SIG-M5 (cell line): ENCODE measurements around the gene MTMR12.

Experiments used
- DNase-seq: peaks from one replicate; lab custom pipeline; 2025; lab: John Stamatoyannopoulos, UW

MTMR12 gene

DNA sequence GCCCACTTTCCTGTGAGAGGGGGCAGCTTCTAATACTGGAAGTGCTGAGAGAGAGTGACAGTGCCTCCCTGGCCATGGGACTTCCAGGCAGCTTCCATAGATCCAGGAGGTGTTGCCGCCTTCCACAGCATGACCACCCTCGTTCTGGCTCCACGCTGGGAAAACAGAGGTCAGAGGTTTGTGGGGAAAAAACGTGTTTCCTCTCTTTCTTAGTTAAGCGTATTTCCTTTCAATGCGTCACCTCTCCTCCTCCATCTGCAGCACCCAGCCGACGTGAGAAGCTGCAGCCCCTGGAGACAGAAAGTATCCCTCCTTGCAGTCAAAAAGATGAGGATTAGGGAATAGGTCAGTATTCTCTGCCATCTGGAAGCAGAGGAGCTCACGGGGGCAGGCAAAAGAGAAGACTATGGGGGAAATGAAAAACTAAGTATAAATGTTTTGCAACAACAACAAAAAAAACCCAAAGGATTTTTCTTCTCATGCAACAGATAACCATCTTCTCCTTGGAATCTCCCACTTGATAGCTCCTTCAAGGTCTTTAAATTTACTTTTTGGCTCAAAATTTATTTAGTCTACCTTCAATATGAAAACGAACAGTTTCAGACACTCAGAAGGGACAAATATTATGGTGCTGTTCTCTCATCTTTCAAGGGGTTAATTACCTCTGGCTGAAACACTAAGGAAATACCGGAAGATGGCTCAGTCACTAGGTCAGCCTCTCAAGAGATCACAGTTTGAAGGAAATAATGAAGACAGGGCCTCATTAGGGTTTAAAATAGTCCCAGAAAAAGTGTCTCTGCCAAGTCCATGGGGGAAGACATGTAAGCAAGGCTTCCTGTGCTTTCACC lies 38.0 kb downstream of the MTMR12 start:
- DNase-seq: no peak

DNA sequence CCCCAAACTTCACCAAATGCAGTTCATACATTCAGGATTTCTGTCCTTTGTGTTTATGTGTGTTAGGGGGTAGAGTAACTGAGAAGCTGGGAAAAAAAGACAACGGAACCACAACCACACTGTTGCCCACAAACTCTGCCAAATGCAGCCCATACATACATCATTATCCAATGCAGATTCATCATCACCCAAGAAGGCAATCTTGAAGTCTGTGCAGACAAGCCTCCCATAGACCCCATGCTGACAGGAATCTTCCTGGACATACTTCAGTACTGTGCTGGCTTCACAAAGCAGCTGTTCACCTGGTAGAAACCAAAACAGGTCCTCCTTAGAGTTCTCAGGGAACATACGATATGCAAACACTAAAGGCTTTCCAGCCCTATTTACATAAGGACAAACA lies 38.9 kb downstream of the MTMR12 start:
- DNase-seq: no peak

DNA sequence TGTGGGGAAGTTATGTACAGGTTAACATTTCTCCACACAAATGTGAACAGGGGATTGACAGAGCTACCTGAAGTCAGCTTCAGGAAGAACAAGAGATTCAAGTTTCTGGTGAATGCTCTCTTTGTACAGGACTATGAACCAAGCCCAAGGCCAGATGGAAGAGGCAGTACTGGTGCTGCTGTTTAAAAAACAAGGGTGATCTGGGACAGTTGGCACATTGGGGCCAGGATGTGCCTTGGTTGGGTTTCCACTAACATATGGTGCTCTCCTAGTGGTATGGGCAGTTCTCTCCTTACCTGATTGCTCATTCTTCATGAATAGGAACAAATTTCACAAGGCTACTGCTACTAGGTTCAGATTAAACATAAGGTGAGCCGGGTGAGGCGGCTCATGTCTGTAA lies 40.0 kb downstream of the MTMR12 start:
- no peak for DNase-seq

DNA sequence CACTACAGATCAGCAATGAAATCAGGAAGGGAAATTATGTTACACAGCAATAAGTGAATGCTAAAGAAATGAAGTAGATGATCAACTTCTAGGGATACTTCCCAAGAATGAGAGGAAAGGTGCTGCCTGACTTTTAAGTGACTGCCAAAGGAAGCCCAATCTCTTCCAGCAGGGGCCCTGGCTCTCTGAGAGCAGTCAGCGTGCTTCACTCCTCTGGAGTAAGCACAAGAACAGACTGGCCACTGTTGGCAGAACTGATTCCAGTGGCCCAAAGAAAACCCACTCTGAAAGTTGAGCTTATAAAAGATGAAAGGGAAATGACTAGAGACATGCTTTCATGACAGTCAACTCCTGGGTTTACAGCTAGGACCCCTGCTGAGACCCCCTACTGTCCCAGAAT lies 41.8 kb downstream of the MTMR12 start:
- DNase-seq: no peak

DNA sequence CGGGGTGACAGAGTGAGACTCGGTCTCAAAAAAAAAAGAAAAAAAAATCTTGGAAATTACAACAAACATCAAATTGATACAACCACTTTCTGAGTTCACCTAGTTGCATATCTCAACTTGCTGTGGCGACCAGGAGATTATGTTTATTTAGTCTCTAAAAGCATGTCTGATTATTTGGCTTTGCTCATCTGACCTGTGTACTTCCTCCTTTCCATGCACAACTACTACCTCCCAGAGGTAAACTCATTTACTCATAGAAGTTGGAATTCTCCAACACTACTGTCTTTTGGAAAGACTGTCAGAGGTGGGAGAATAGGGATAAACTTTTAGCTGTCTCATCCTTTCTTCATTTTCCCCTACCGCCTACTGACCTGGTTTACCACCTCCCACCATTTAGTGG lies 42.6 kb downstream of the MTMR12 start:
- no peak for DNase-seq

DNA sequence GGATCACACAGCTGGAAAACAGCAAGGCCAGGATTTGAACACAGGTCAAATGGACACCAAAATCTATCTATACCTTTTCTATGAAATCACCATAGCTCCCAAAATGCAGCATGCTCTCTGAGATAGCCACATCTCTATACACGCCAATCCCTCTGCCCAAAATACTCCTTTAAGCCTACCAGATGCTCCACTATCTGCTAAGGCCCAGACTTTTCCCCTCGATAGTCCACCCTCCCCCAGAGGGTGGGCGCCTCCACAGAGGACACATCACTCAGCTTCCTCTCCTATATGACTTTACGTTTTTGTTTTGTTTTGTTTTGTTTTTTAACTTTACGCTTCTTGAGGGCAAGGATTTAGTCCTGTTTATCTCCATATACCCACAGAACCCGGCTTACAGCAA lies 46.8 kb downstream of the MTMR12 start:
- DNase-seq: no peak

DNA sequence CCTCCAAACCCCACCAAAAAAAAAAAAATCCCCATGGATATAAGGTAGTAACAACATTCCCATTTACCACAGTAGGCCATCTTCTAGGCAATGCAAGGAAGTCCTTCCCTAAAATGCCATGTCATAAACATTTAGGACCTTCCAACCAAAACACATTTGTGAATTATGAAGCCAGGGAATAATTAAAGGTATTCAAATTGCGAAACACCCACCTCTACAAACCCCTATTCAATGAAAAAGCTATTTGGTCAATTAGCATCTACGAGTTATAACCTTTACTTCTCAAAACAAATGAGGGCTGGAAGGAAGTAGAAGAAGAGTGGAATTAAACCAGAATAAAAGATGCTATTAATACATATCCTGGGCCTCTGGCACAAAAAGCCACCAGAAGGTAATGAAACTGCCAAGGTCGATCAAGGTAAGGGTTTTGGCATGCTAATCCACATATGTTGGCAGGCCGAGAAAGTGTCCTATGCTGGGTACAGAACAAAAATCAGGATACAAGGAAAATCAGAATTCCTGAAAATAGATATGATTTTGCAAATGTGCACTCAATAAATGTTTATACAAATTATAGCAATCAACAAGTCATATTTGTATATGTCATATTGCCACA lies 47.7 kb downstream of the MTMR12 start:
- DNase-seq: no peak

DNA sequence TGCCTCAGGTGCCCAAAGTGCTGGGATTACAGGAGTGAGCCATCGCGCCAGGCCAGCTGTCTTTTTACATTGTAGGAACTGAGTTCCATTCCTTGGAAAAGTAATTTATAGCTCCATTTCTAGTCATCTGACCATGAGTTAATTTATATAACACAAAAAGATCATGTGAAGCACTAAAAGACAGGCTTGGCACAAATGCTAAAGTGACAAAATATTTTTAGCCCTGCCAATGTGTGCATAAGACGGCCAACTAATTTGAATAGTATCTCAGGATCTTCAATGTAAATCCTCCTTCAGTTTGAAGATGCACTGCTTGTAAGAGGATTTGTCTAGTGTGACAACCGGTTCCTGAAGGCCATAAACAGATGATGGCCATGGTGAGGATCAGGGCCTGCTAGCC lies 49.1 kb downstream of the MTMR12 start:
- DNase-seq: no peak

DNA sequence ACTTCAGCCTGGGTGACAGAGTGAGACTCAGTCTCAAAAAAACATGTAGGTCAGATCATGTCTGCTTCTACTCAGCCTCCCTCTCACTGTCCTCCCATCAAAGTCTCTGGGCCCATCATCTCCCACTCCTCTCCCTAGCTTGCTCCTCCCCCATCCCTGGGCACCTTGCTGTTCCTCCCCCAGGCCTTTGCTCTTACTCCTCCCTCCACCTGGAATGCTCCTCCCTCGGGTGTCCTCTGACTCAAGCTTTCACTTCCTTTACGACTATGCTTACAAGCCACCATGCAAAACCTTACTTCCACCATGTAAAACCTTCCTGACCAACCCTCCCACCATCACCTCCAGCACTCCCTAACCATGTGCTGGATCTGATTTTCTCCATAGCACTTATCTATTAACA lies 51.5 kb downstream of the MTMR12 start:
- no peak for DNase-seq

DNA sequence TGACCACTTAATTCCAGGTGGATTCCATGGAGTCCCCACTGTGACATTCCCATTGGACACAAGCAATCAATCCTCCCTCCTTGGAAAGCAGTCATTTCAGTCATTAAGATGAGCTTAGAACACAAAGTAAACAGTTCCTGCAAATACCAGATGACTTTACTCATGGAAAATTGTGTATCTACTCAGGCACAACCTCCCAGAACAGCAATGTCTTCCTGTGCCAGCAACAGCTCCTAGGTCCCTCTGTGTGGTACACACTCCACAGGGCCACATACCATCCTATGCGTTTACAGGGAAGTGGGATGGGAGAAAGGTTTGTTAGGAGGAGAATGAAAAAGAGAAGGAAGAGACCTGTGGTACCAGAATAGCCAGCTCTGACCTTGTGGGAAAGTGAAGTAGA lies 53.7 kb downstream of the MTMR12 start:
- no peak for DNase-seq

DNA sequence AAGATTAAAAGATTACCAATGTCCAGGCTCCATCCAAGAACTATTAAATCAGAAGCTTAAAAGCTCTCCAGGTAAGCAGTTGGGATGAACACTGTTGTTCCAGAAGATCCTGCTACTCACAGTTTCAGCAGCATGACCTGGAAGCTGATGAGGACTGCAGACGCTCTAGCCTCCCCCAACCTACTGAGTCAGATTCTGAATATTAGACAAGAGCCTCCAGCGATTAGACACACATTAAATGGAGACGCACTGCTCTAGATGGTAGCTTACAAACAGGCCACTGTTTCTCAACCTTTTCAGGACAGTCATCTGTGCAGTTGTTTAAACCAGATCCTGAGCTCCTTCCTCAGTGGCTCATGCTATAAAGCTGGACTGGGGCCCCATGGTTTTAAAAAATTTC lies 54.3 kb downstream of the MTMR12 start:
- no peak for DNase-seq

DNA sequence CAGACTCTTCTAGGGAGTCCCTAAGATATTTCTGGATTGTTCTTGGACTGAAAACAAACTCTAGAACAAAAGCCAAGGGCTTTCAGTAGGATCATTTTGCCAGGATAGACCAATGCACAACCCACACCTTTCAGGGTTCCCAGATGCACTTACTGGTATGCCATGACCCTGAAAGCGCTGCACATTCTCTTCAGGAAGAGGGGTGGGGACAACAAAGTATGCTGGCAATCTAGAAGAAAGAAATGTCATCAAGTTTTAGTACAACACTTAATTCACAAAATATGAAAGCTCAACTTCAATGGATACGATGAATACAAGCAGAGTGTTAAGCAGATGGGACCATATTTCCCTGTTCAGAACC lies 57.2 kb downstream of the MTMR12 start:
- DNase-seq: no peak

DNA sequence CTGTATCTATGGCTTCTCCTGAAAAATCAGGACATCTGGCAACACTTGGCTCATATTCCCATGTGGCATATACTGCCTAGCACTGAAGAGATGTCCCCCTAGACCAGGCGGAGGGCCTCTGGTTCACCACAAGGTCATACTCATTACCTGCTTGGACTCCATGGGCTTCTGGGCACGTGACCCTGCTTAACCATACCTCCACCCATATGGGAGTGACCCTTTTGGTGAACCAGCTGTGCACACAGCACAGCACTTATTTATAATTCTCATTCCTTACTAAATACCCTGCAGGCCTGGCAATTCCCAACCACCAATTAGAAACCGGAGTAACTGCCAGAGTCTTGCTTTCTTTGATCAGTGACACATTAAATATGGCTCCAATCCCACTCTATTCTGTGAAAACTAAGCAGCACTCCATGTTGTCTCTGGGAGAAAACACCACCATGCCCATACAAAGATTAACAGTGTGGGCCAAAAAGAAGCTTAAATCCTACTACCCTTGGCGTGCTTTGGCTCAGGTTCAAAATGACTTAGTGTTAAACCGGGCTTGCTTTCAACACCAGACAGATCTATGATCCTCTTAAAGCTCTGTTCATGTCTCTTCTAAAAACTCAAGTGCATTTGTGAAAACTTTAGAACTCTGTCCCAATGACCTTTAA lies 57.7 kb downstream of the MTMR12 start:
- no peak for DNase-seq

DNA sequence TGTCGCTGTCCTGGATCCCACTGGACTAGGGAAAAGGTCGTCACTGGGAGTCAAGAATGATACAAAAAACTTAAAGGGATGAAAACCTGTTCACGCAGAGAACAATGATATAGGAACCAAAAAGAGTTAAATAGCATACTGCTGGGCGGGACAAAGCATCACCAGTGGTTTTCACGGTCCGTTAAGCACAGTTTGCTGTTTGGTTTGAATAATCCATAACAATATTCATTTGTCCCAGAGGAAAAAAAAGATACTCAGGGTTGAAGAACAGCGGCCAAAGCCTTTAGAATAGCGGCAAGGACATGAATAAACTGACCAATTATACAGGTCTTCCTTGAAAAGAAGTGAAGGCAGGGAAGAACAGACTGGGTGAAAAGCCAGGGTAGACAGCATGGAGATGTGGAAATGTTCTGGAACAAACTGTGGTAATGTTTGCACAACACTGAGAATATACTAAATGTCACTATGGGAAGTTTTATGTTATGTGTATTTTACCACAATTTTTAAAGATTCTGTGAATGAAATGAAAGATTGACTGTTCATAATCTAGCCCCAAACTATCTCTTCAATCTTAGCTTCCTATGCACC lies 60.8 kb downstream of the MTMR12 start:
- DNase-seq: no peak

DNA sequence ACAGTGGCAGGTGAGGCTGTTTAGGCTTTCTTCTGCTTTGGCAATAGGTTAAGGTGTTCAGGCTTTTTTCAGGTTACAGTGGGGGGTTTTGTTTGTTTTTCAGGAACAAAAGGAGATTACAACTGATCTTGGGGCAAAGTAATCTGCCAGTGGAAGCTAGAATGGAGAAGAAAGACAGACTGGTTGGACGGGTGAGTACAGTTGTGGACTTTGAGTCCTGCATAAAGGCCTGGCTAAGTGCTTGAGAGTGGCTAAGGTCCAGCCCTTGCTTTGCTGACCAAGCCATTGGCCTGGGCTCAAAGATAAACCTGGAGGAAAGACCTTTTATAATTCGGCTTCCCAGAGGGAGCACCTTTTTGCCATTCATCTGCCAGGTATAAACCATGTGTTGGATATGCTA lies 63.1 kb downstream of the MTMR12 start:
- no peak for DNase-seq

DNA sequence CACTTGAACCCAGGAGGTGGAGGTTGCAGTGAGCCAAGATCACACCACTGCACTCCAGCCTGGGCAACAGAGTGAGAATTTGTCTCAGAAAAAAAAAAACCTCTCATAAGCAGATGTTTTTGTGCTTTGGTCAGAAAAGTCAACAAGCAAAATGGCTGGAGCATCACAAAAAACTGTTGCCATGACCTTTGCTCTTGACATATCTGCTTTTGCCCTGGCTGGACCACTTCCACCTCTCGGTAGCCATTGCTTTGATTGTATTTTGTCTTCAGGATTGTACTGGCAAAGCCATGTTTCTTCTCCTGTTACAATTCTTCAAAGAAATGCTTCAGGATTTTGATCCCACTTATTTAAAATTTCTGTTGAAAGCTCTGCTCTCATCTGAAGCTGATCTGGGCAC lies 67.0 kb downstream of the MTMR12 start:
- DNase-seq: no peak

DNA sequence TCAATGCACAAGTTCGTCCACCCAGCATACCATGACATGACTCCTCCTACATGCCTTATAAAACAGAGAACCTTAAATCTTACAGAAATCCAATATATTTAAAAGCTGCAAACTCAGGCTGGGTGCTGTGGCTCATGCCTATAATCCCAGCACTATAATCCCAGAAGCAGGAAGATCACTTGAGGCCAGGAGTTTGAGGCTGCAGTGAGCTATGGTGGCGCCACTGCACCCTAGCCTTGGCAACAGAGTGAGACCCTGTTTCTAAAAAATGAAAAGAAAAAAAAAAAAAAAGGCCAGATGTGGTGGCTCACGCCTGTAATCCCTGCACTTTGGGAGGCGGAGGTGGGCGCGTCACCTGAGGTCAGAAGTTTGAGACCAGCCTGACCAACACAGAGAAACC lies 68.7 kb downstream of the MTMR12 start:
- no peak for DNase-seq

DNA sequence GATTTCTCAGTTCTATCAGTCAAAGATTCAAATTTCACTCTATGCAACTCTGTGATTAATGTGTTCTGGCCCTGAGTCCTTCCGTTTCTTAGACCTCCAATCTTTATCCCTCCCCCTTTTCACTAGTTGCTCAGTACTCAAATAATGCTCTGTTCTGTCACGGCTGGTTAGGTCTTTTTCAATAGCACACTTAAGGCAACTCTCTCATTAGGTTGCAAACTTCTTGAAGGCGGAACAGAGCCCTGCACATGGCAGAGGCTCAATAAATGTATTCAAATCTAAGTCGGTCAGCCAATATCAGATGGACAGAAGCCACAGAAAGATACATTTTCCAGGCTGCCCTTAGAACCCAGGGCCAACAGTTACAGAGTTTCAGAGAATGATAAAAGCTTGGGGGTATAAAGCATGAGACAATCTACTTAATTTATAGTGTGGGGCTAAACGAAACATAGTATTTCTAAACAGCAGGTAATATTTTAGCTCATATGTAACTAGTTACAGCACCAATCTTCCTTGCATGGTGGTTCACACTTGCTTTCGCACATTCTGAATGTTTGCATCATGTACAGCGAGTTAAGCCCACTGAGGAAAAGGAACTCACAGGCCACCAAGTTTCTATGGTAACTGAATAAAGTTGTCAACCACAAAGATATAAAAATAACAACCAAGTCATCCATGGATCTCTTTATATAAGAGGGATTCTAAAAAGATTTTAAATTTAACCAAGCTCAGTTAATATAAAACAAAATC lies 71.5 kb downstream of the MTMR12 start:
- no peak for DNase-seq

DNA sequence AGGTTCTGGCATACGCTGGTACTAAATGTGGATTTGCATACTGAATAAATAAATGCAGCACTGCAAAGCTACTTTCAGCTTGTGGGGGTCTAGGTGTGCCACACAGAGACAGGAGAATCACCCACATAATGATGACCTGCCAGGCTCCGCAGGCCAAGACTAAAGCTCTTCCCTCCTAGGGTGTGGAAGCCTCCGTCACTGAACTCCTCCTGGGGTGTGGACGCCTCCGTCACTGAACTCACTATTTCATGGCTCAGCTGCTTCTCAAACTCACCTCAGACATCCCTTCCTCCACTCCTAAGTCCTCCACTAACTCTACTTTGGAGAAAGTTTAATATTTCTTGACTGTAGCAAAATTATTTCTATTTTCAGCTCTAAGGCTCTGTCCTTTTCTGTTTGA lies 73.4 kb downstream of the MTMR12 start:
- DNase-seq: no peak

DNA sequence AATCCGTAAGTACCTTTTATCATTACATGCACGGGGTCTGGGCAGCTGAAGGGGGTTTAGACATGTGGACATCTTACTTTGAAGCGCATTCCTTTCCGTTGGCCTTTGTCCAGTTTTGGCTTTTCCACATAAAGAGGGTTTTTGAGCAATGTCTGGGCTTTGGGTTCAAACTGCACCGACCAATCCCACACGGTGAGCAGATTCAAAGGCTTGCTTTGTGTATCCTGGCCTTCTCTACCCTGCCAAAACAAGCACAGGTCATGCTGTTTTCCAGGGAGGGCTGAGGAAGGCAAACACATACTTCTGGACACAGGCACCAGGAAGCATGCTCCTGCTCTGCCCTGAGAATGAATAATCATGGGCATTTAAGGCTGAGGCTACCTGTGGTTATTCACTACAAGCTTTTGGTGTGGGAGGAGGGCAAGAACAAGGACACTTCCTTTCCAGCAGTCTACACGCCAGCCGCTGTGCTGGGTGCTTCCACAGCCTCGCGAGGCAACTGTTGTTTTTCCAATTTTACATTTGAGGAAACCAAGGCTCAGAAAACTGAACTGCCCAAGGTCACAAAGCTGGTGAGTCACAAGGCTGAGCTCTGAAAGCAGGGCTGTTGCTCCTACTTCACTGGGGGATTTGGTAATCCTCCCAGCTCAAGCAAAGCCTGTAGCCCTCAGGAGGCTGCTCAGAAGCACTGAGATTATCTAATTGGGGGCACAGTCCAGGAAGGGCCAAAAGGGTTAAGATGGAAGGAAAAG lies 78.9 kb downstream of the MTMR12 start:
- peak; percentile 58 for DNase-seq

DNA sequence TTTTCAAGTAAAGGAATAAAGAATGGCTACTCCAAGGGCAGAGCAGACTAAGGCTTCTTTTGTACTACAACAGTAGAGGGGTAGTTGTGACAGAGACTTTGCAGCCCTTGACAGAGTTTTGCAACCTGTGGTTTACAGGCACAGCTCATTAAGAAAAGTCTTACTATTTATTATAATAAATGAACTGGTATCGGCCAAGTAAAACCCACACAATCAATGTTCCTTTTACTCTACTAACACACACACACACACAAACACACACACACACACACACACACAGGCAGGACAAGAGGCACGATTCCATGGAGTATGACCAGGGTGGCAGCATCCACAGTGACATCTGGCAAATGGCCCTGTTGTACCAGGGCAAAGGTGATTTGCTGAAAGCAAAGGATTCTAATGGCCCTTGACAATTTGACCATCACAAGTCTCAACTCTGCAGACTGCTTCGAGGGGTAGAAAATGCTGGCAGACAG lies 79.5 kb downstream of the MTMR12 start:
- no peak for DNase-seq
